Upper lobe of right lung (tissue), 1 donor: ENCODE measurements around the gene METTL8. TPM values are rescaled to one million over a fixed set of nuclear protein-coding genes. Genes with fewer than 3 reads are reported as not detected.

ENCODE experiments used
- ATAC-seq: fragments of 200-7000 bp; cut with Tn5 transposase; one replicate; pipeline ENCODE4 v1.9.1; 2020; ENCODE audit warnings: mild to moderate bottlenecking, moderate library complexity
- DNase-seq: peaks from one replicate; pipeline ENCODE4 v3.0.0-alpha.2; 2020
- H3K27ac ChIP-seq: fragments of 200-600 bp; one replicate; pipeline ENCODE4 v1.8.0; 2022
- H3K27me3 ChIP-seq: fragments of 200-600 bp; one replicate; pipeline ENCODE4 v1.8.0; 2022; ENCODE audit warnings: mild to moderate bottlenecking
- H3K36me3 ChIP-seq: fragments of 200-600 bp; one replicate; pipeline ENCODE4 v1.8.0; 2022
- H3K4me1 ChIP-seq: fragments of 200-600 bp; one replicate; pipeline ENCODE4 v1.8.0; 2022
- H3K4me3 ChIP-seq: fragments of 200-600 bp; one replicate; pipeline ENCODE4 v1.8.0; 2022; ENCODE audit warnings: mild to moderate bottlenecking
- H3K9me3 ChIP-seq: fragments of 200-600 bp; one replicate; pipeline ENCODE4 v1.8.0; 2022
- intact Hi-C: fragments of 100-400 bp; cut with DNase I; formaldehyde crosslinking; loops from one replicate; pipeline ENCODE4 v1.11.0; 2022
- total RNA-seq: library from RNA; stranded (reverse); fragmentation: NEBNext Ultra II Directional; extraction: Animal tissue kit (Norgen Biotek cat#: 25700); gene quantifications from one replicate; pipeline ENCODE4 v1.2.1, GENCODE V29; 2021
- TF ChIP-seq, protein P1 (sequence below): fragments of 200-600 bp; IDR thresholded peaks from one replicate; pipeline ENCODE4 v1.8.0; 2022; ENCODE audit warnings: antibody characterized with exemption
- donor health status: DM: no; HTN: yes; CAD: no; lungs with severe emphysema.

The METTL8 gene
- total RNA-seq, 1 donor from 2014 or later, result 18.2 TPM

DNA sequence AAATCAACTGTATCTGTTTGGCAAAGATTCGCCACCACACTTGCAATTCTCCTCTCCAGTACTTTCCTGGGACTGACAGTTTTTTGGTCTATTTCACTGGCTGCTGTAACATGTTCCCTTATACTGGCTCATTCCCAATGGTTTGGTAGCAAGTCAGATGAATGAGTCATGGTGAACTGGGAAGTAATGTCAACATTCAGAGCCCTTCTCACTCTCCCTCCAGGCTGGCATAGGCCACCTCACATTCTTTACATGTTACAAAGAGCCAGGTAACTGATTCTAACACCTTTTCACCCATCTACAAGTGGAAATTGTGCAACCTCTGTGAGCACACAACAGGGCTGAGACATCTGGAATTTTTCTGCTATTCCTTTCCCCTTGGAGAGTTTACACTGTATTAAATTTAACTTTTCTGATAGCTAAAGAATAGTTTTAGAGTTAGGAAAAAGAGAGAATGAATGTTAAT is 161.8 kb downstream of the METTL8 start:
- DNase-seq, result no peak
- no peaks in the 10 kb centered on the region for H3K9me3 ChIP-seq
- no peak overlapping the region for H3K4me3 ChIP-seq
- intact Hi-C loops, result no loop called here
- H3K4me1 ChIP-seq, result peaks cover 7% of the 10 kb centered on the region
- TF ChIP-seq, protein P1, sequence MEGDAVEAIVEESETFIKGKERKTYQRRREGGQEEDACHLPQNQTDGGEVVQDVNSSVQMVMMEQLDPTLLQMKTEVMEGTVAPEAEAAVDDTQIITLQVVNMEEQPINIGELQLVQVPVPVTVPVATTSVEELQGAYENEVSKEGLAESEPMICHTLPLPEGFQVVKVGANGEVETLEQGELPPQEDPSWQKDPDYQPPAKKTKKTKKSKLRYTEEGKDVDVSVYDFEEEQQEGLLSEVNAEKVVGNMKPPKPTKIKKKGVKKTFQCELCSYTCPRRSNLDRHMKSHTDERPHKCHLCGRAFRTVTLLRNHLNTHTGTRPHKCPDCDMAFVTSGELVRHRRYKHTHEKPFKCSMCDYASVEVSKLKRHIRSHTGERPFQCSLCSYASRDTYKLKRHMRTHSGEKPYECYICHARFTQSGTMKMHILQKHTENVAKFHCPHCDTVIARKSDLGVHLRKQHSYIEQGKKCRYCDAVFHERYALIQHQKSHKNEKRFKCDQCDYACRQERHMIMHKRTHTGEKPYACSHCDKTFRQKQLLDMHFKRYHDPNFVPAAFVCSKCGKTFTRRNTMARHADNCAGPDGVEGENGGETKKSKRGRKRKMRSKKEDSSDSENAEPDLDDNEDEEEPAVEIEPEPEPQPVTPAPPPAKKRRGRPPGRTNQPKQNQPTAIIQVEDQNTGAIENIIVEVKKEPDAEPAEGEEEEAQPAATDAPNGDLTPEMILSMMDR, result no peak
- ATAC-seq, result peak; percentile 99
- no peaks in the 10 kb centered on the region for H3K36me3 ChIP-seq
- no peaks in the 10 kb centered on the region for H3K27me3 ChIP-seq
- peak overlapping the region; percentile 31 for H3K27ac ChIP-seq

GRCh38 chr2:171271386-171271785 is 162.4 kb downstream of the METTL8 start:
- TF ChIP-seq, protein P1, result no peak
- Histone ChIP-seq H3K27me3 (no peaks in the 10 kb centered on the region), H3K36me3 (no peaks in the 10 kb centered on the region), H3K4me1 (peaks cover 7% of the 10 kb centered on the region), H3K27ac (no peak overlapping the region), H3K9me3 (no peaks in the 10 kb centered on the region), H3K4me3 (no peak overlapping the region)
- intact Hi-C loops, result no loop called here
- DNase-seq (no peak), ATAC-seq (no peak)

DNA sequence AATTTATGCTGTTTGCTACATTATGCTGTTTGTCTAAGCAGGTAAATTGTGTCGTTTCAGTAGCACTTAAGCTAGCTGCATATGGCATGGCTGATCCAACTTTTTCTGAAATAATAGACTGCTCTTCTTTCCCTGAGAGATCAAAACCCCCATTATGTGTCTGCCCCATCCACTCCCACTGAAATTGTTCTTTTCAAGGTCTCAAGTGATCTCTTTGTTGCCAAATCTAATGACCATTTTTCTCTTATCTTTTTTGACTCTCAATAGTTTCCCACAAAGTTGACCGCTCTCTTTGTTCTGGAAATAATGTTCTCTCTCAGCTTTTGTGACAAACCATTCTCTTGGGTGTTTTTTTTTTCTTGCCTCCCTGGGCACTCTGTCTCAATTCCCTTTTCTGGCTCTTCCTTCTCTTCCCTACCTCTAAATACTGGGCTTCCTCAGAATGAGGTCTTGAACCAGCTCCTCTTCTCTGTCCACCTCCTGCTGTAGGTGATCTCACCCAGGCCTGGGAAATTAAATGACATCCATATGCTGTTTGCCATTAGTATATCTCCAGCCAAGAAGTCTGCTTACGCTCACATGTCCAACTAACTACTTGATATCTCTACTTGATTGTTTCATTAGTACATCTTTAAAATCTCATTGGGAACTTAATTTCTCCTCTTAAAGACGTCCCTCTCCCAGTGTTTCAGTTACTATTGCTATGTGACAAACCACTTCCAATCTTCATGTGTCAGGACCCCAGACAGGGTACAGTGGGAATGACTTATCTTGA is 165.7 kb downstream of the METTL8 start:
- ATAC-seq, result no peak
- TF ChIP-seq, protein P1, result no peak

More for the DNA sequence above, 165.7 kb downstream of the METTL8 start:
- H3K36me3 ChIP-seq, result no peaks in the 10 kb centered on the region
- DNase-seq, result no peak
- peaks cover 7% of the 10 kb centered on the region for H3K4me1 ChIP-seq
- H3K4me3 ChIP-seq, result no peak overlapping the region
- H3K27me3 ChIP-seq, result no peaks in the 10 kb centered on the region
- H3K9me3 ChIP-seq, result no peaks in the 10 kb centered on the region
- H3K27ac ChIP-seq, result no peak overlapping the region
- intact Hi-C loops, result no loop called here

Other genes with a start within 250 kb of the METTL8 start
- 11.3 TPM for gene DCAF17, start 236 bp upstream of the METTL8 start, total RNA-seq
- 313 TPM for gene CYBRD1, start 88.5 kb upstream of the METTL8 start, total RNA-seq